ENCODE measurements around the gene CCNL1.

The CCNL1 gene

GRCh38 chr3:157127268-157127667 lies 32.7 kb downstream of the CCNL1 start:
- no peak for DNase-seq (ENCODE audit: low read depth in 1 of 2, low spot score in 1 of 2)
- H3K27ac ChIP-seq (replicated peaks), result no peak overlapping the region
- H3K27me3 ChIP-seq (ENCODE audit: insufficient read depth, poor library complexity, severe bottlenecking), result no peaks in the 10 kb centered on the region
- H3K4me3 ChIP-seq (replicated peaks; ENCODE audit: insufficient read depth, low read length), result no peak overlapping the region
- no peak for TF ChIP-seq SPI1 (IDR thresholded peaks at IDR 0.05; ENCODE audit: borderline replicate concordance, low read depth)
- no peak for TF ChIP-seq CTCF (IDR thresholded peaks at IDR 0.05; ENCODE audit: insufficient read depth, low read length)
- no peak for TF ChIP-seq POLR2AphosphoS5 (IDR thresholded peaks at IDR 0.05; ENCODE audit: low read depth)
- no peak for TF ChIP-seq REST (IDR thresholded peaks at IDR 0.05; ENCODE audit: insufficient replicate concordance, low read depth)
- TF ChIP-seq GABPA (IDR thresholded peaks at IDR 0.05; ENCODE audit: low read depth), result no peak

- no peak overlapping the region for H3K4me3 ChIP-seq (replicated peaks; ENCODE audit: insufficient read depth, low read length)
- TF ChIP-seq REST (IDR thresholded peaks at IDR 0.05; ENCODE audit: insufficient replicate concordance, low read depth) (no peak), POLR2AphosphoS5 (IDR thresholded peaks at IDR 0.05; ENCODE audit: low read depth) (no peak), CTCF (IDR thresholded peaks at IDR 0.05; ENCODE audit: insufficient read depth, low read length) (no peak), SPI1 (IDR thresholded peaks at IDR 0.05; ENCODE audit: borderline replicate concordance, low read depth) (no peak), GABPA (IDR thresholded peaks at IDR 0.05; ENCODE audit: low read depth) (no peak)
- H3K27ac ChIP-seq (replicated peaks), result no peak overlapping the region
- DNase-seq (ENCODE audit: low read depth in 1 of 2, low spot score in 1 of 2), result no peak
- no peaks in the 10 kb centered on the region for H3K27me3 ChIP-seq (ENCODE audit: insufficient read depth, poor library complexity, severe bottlenecking)
Observed at GRCh38 chr3:157126365-157126764, 33.6 kb downstream of the CCNL1 start.

GRCh38 chr3:157125101-157125500 lies 34.8 kb downstream of the CCNL1 start:
- Histone ChIP-seq H3K27ac (replicated peaks) (no peak overlapping the region), H3K27me3 (ENCODE audit: insufficient read depth, poor library complexity, severe bottlenecking) (no peaks in the 10 kb centered on the region), H3K4me3 (replicated peaks; ENCODE audit: insufficient read depth, low read length) (no peak overlapping the region)
- TF ChIP-seq GABPA (IDR thresholded peaks at IDR 0.05; ENCODE audit: low read depth) (no peak), POLR2AphosphoS5 (IDR thresholded peaks at IDR 0.05; ENCODE audit: low read depth) (no peak), REST (IDR thresholded peaks at IDR 0.05; ENCODE audit: insufficient replicate concordance, low read depth) (no peak), CTCF (IDR thresholded peaks at IDR 0.05; ENCODE audit: insufficient read depth, low read length) (no peak), SPI1 (IDR thresholded peaks at IDR 0.05; ENCODE audit: borderline replicate concordance, low read depth) (no peak)
- DNase-seq (ENCODE audit: low read depth in 1 of 2, low spot score in 1 of 2), result no peak
